IMR-90 (cell line): Measurements from ENCODE around the gene TBC1D17.

ENCODE experiments used
- BHLHE40 ChIP-seq: fragments of 150-350 bp; IDR thresholded peaks from 2 replicates; pipeline ENCODE4 v1.6.1; 2016; ENCODE audit warnings: mild to moderate bottlenecking, low read depth, low read length
- CHD1 ChIP-seq: IDR thresholded peaks from 2 replicates; pipeline ENCODE4 v1.6.1; 2012; ENCODE audit warnings: low read depth, low read length, improper control_type of control experiment
- CTCF ChIP-seq: conservative IDR thresholded peaks from 2 replicates; pipeline ENCODE4 v1.5.1; 2012; ENCODE audit warnings: mild to moderate bottlenecking, low read depth, low read length, improper control_type of control experiment
- FOS ChIP-seq: fragments of 150-350 bp; IDR thresholded peaks from 2 replicates; pipeline ENCODE4 v1.6.1; 2016; ENCODE audit warnings: low read depth, low read length
- MAFK ChIP-seq: IDR thresholded peaks from 2 replicates; pipeline ENCODE4 v1.6.1; 2012; ENCODE audit warnings: low read depth, low read length, improper control_type of control experiment
- MXI1 ChIP-seq: IDR thresholded peaks from 2 replicates; pipeline ENCODE4 v1.6.1; 2012; ENCODE audit warnings: low read depth, mild to moderate bottlenecking, low read length, moderate library complexity, borderline replicate concordance
- POLR2A ChIP-seq: IDR thresholded peaks from 2 replicates; pipeline ENCODE4 v1.6.1; 2012; ENCODE audit warnings: mild to moderate bottlenecking, low read depth, low read length
- RAD21 ChIP-seq: IDR thresholded peaks from 2 replicates; pipeline ENCODE4 v1.6.1; 2012; ENCODE audit warnings: low read length, improper control_type of control experiment
- RCOR1 ChIP-seq: IDR thresholded peaks from 2 replicates; pipeline ENCODE4 v1.6.1; 2012; ENCODE audit warnings: mild to moderate bottlenecking, low read length, improper control_type of control experiment; ENCODE audit not compliant: insufficient replicate concordance
- SMC3 ChIP-seq: fragments of 150-350 bp; IDR thresholded peaks from 2 replicates; pipeline ENCODE4 v1.6.1; 2016; ENCODE audit warnings: low read depth, mild to moderate bottlenecking, antibody characterized with exemption, low read length, moderate library complexity
- TF ChIP-seq, protein P1 (sequence below): fragments of 150-350 bp; IDR thresholded peaks from 2 replicates; pipeline ENCODE4 v1.6.1; 2016; ENCODE audit warnings: low read depth, mild to moderate bottlenecking, low read length, moderate library complexity, borderline replicate concordance

GRCh38 chr19:49929121-49929610, 51.7 kb downstream of the TBC1D17 start, which contains the start of the genes ATF5 and NUP62:
- TF ChIP-seq CTCF = no peak
- TF ChIP-seq RCOR1 = no peak
- no peak for TF ChIP-seq MXI1
- peak; percentile 77 for TF ChIP-seq POLR2A
- no peak for TF ChIP-seq CHD1
- TF ChIP-seq, protein P1, sequence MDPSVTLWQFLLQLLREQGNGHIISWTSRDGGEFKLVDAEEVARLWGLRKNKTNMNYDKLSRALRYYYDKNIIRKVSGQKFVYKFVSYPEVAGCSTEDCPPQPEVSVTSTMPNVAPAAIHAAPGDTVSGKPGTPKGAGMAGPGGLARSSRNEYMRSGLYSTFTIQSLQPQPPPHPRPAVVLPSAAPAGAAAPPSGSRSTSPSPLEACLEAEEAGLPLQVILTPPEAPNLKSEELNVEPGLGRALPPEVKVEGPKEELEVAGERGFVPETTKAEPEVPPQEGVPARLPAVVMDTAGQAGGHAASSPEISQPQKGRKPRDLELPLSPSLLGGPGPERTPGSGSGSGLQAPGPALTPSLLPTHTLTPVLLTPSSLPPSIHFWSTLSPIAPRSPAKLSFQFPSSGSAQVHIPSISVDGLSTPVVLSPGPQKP = no peak
- TF ChIP-seq BHLHE40 = no peak
- no peak for TF ChIP-seq MAFK
- no peak for TF ChIP-seq RAD21
- TF ChIP-seq FOS = no peak
- TF ChIP-seq SMC3 = no peak
